Parathyroid adenoma (tissue), 2 donors: ENCODE measurements around the gene DVL1.

Experiments
- H2AFZ ChIP-seq: fragments of 300-600 bp; sonication (generic); one replicate; pipeline ENCODE4 v1.7.0; 2017; ENCODE audit warnings: antibody characterized with exemption, mild to moderate bottlenecking
- H3K27ac ChIP-seq: fragments of 300-600 bp; sonication (generic); one replicate; pipeline ENCODE4 v1.7.0; 2017
- H3K27me3 ChIP-seq: fragments of 300-600 bp; sonication (generic); one replicate; pipeline ENCODE4 v1.7.0; 2017; ENCODE audit warnings: low read length; ENCODE audit not compliant: control insufficient read depth, insufficient read depth
- H3K36me3 ChIP-seq: fragments of 300-600 bp; sonication (generic); one replicate; pipeline ENCODE4 v1.7.0; 2017; ENCODE audit warnings: low read length; ENCODE audit not compliant: control insufficient read depth, insufficient read depth
- H3K4me1 ChIP-seq: fragments of 300-600 bp; sonication (generic); one replicate; pipeline ENCODE4 v1.7.0; 2017; ENCODE audit warnings: control low read depth
- H3K4me2 ChIP-seq: fragments of 300-600 bp; sonication (generic); one replicate; pipeline ENCODE4 v1.7.0; 2017; ENCODE audit warnings: low read length
- H3K4me3 ChIP-seq: fragments of 300-600 bp; sonication (generic); one replicate; pipeline ENCODE4 v1.7.0; 2017; ENCODE audit warnings: low read depth, low read length
- H3K79me2 ChIP-seq: fragments of 300-600 bp; sonication (generic); one replicate; pipeline ENCODE4 v1.7.0; 2017; ENCODE audit warnings: control low read depth
- H3K9ac ChIP-seq: fragments of 300-600 bp; sonication (generic); one replicate; pipeline ENCODE4 v1.7.0; 2017; ENCODE audit warnings: mild to moderate bottlenecking
- H3K9me3 ChIP-seq: fragments of 300-600 bp; sonication (generic); one replicate; pipeline ENCODE4 v1.7.0; 2017; ENCODE audit warnings: low read length; ENCODE audit not compliant: control insufficient read depth
- CTCF ChIP-seq: fragments of 300-600 bp; sonication (generic); IDR thresholded peaks from one replicate; pipeline ENCODE4 v1.7.0; 2017; ENCODE audit warnings: antibody characterized with exemption, mild to moderate bottlenecking
- donor health status: primary hyperparathyroidism.

Gene DVL1

DNA sequence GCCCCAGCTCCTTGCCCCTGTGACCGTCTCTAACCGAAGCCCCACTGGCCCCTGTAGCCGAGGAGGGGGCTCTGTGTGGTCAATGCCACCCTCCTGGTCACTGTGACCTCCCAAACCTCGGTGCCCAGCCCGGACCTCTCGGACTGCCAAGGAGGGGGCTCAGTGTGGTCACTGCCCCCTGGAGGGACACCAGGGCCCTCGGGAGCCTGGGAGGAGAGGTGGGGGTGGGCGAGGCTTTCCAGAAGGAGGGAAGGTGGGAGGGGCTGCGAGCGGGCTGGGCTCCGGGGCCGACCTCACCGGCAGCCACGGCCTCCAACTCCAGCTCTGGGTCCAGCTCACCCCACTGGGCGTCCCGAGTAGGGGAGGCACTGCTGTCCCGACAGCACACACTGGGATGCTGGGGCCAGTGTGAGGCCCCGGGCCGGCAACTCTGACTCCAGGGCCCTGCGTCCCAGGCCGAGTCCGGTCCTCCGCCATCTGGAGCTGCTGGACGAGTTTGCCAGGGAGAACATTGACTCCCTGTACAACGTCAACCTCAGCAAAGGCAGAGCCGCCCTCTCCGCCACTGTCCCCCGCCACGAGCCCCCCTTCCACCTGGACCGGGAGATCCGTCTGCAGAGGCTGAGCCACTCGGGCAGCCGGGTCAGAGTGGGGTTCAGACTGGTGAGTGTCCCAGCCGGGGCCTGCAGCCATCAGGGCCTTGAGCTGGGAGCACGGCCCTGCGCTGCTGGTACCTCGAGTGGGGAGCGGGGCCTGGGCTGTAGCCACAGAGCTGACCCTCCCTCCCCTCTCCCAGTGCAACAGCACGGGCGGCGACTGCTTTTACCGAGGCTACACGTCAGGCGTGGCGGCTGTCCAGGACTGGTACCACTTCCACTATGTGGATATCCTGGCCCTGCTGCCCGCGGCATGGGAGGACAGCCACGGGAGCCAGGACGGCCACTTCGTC, 62.6 kb downstream of the DVL1 start:
- Histone ChIP-seq H2AFZ (no peak overlapping the region), H3K4me3 (no peak overlapping the region), H3K9ac (no peak overlapping the region), H3K4me2 (no peak overlapping the region), H3K27me3 (no peaks in the 10 kb centered on the region), H3K4me1 (peaks cover 3% of the 10 kb centered on the region), H3K9me3 (no peaks in the 10 kb centered on the region), H3K27ac (no peak overlapping the region), H3K79me2 (no peaks in the 10 kb centered on the region), H3K36me3 (no peaks in the 10 kb centered on the region)
- no peak for TF ChIP-seq CTCF

DNA sequence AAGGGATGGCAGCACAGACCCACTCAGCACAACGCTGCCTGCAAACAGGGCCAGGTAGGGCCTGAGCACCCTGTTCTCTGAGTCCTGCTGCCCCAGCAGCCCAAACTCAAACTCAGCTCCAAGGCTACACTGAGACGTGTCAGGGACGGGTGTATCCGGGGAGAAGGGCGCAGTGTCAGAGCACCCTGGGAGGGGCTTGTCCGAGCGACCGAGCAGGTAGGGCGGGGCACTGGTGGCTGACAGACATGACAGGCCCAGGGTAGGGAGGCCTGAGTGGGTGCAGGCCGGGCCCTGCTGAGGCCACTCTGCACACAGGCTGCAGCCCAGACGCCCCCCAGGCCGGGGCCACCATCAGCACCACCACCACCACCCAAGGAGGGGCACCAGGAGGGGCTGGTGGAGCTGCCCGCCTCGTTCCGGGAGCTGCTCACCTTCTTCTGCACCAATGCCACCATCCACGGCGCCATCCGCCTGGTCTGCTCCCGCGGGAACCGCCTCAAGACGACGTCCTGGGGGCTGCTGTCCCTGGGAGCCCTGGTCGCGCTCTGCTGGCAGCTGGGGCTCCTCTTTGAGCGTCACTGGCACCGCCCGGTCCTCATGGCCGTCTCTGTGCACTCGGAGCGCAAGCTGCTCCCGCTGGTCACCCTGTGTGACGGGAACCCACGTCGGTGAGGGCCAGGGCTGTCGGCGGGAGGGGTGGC, 63.5 kb downstream of the DVL1 start:
- Histone ChIP-seq H2AFZ (no peak overlapping the region), H3K27me3 (no peaks in the 10 kb centered on the region), H3K79me2 (no peaks in the 10 kb centered on the region), H3K36me3 (no peaks in the 10 kb centered on the region), H3K27ac (no peak overlapping the region), H3K4me3 (no peak overlapping the region), H3K4me1 (peaks cover 3% of the 10 kb centered on the region), H3K9me3 (no peaks in the 10 kb centered on the region), H3K4me2 (no peak overlapping the region), H3K9ac (no peak overlapping the region)
- TF ChIP-seq CTCF = no peak
